Measurements from ENCODE around the gene CHST8.

The CHST8 gene

DNA sequence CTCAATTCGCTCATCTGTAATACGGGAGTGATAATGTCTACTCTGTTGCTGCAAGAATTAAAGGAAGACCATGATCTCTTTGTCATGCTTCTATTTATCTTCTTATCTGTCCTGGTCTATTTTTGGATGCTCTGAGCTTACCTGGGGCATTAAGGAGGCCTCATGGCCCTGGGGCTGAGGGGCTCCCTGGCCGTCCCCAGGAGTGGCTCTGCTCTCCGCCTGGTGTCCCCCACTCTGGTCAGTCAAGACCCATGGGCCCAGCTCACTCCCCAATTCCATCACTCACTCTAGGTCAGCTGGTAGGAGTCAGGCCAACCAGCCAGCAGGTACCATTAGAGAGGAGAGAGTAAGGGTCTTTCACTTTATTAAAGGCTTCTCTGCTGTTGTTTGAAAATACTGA lies 1.1 kb upstream of the CHST8 start:
- no peak for DNase-seq

DNA sequence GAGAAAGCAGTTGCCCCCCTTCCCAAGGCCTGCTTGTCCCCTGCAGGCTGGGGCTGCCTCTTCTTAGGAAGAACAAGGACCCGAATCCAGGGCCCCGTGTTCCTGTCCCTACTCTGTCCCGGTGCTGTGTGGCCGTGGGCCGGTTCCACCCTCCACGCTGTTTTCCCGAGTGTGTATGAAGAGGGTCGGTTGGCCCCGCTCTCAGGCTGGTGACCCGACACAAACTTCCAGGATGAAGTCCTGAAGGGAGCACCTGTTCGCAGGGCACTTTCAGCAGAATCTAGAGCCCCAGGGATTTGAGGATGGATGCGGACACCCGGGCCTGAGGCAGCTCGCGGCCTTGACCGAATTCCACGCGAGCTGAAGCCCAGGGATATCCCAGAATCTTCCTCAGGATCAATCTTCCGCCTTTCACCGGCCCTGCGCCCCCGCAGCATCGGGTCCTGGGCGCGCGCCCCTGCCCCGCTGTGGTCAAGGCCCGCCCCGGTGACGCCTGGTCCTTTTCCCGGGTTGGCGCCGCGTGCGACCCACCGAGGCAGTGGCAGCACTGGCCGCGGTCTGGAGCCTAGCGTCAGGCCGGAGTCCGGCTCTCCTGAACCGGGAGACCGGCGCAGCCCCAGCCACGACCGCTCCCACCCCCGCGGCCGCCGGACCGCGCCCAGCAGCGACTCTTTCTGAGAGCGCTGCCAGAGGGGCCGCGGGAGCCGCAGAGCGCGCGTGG lies 528 bp upstream of the CHST8 start:
- no peak for DNase-seq

DNA sequence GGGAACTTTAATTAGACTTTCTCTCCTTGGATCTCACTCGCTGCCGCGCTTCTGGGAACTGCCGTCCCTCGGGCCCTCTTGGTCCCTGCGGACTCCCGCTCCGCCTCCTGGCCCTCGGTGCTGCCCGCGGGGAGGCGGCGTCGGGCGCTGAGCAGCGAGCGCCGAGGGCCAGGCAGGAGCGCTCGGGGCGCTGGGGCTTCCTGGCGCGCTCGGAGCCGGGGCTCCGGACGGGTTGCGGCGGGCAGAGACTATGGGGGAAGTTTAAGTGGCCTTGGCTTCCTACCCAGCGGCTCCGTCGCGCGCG lies 704 bp downstream of the CHST8 start:
- no peak for DNase-seq

DNA sequence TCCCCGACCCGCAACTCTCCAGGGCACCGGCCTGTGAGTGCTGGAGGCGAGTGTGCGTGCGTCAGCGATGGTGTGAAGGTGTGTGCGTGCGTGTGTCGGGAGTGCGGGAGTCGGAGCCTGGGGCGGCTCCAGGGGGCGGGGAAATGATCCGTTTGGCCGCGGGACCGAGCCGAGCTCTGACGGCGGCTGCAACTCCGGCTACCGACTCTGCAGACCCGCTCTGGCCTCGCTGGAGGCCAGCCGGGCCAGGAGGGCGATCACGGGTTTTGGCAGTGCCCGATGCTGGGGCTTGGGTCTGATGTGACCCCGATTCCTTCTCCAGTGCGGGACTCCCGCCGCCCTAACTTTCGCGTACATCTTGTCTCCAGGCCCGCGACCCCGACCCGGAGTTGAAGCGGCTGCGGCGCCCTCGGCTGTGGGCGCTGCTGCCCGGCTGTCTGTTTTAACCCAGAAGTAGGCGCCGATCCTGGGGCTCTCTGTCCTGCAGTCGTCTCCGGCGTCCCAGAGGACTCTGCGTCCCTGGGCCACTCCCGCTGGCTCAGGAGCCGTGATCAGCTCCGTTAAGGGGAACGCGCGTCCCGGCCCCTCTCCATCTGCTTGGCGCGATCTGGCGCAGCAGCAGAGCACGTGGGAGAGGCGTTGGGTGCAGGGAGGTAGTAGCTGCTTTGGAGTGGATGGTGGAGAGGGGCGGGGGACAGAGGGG lies 1.2 kb downstream of the CHST8 start:
- no peak for DNase-seq

DNA sequence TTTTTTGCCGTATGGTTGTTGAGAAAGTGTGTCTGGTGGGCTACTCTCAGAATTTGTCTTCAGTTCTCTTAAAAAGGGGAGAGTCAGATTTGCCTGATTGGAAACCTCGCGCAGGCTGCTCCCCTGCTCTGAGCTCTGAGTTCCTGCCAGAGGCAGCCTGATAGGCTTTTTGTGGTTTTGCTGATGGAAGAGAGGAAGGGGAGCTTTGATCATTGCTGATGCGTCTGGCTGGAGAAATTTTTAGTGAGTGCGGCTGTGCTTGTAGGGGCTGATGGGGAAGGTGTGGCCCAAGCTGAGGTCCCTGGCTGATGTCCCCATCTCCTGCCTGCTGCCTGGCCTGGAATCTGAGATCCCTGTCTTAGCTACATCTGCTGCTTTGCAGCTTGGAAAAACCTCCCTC lies 2.8 kb downstream of the CHST8 start:
- no peak for DNase-seq

DNA sequence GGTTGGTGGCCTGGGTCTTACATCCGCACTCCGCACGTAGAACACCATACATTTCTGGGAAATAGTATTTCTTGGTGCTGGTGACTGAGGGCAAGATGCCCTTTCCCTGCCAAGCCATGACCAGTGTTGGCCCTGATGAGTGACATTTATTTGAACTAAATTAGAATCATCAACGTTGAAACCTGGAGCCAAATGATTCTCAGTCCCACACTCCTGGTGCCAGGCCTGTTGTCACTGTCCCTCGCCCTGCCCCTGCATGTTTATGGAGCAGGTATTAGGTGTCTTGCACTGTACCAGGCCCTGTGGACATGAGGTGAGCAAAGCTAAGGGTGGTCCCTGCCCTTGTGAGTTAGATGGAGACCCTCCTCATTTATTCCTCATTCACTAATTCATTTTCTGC lies 5.8 kb downstream of the CHST8 start:
- no peak for DNase-seq

DNA sequence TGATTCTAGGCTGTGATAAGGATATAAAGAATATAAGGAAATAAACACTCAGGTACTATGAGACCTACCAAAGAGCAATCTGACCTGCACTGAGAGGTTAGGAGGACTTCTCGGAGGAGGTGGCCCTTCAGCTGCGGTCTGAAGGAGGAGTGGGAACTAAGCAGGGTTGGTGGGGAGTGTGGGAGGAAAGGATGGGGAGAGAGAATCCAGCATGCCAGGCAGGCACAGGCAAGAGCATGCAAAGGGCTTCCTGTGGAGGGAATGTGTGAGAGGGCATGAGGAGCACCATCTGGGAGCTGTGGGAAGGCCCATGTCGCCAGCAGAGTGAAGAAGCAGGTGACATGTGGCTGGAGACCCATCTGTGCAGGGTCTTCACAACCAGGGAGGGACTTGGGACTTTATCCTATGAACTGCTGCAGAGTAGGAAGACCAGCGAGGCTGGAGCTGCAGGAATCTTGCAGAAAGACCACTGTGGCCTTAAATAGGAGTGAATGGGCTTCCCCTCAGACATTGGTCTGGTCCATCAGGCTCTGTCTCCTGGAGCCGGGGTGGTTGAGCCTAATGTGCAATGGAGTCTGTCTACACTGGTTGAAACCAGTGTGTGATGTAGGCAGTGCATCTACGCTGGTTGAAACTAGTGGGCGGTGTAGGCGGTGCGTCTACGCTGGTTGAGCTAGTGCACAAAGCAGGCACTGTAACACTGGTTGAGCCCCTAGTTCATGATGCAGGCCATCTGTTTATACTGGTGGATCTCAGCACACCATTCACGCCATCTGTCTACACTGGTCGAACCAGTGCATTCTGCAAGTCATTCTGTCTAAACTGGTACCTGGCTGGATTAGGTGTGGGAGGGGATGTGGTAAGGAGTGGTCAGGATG lies 6.4 kb downstream of the CHST8 start:
- DNase-seq = peak in 1 of 2 donors; percentile 0

DNA sequence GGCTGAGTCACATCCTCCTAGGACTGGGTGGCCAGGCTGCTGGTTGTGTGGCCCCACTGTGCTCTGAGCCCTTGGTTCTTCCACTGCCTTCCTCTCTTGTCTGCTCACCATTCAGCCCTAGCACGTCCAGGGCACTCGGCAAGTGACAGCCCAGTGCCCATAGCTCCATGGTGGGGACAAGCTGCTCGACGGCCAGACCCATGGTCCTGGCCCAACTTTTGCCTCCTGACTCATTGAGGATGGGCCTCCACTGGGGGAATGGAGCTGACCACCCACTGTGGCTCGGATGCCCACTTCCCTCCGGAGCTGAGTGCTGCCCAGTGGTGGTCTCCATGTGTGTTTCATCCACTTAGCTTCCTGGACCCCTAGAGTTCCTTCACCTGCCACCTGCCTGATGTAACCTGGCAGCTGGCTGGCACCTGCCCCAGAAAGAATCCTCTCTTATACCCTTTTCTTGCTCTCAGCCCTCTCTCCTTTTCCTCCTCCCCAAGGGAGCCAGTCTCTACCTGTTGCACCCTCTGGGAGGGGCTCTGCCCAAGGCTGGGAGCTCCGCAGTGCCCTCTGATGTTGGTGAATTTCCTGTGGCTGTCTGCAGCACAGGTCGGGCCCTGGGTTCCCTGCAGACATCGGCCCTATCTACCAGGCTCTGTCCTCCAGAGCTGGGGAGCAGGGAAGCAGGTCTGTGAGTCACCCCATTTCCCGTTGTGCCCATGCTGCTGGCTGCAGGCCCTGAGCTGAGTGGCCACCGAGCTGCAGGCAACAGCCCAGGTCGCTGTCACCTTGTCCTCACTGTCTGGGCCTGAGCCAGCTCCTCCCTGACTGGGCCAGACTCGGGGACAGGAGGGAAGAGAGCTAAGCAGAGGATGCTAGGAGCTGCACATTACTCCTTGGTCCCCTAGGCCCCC lies 7.4 kb downstream of the CHST8 start:
- peak in 1 of 2 donors; percentile 6 for DNase-seq

DNA sequence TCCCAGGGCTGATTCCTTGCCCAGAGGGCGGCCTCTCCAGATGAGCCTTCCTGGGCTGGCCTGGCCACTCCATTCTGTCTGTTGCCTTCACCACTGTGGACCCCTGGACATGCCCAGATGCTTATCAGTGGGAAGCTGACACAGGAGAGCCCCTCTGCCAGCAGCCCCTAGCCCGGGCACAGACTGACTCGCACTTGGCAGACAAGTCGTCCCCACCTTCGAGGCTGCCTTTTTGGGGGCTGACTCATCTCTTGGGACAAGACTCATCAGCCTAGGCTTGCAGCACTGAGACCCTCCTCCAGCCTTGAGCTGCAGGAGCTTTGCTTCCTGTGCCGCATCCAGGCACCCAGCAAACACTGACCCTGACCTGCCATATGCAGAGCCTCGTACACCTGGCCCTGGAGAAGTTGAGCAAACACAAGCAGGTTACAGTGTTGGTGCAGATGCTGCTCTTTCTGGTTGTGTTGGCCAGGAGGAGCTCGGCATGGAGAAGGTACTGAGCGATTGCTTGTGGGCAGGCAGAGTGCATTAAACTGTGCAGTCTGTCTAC lies 8.1 kb downstream of the CHST8 start:
- DNase-seq = peak in 1 of 2 donors; percentile 6

DNA sequence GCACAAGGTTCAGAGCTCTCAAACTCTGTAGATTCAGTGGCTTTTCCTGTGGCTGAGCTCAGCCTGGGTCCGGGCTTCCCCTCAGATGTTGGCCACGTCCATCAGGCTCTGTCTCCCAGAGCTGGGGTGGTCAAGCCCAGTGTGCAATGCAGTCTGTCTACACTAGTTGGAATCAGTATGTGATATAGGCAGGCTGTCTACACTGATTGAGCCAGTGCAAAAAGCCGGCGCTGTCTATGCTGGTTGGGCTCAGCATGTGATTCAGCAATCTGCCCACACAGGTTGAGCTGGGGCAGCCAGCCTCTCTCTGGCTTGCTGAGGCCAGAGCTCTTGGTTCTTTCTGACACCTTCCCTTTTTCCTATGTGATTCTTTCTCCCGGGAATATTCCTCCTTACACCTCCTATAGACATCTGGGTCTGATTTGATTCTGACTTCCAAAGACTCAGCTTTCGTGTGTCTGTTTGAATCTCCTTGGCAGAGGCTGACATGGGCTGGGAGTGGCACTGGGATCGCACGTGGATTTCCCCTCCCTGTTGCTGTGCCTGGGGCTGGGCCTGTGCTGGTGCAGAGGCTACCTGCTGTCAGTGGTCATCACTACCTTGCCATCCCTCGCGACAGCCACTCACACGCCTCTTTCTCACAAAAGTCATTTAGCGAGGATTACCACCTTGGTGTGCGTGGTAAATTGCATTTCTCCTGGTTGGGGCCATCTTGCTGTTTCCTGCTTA lies 9.3 kb downstream of the CHST8 start:
- peak in 1 of 2 donors; percentile 8 for DNase-seq

DNA sequence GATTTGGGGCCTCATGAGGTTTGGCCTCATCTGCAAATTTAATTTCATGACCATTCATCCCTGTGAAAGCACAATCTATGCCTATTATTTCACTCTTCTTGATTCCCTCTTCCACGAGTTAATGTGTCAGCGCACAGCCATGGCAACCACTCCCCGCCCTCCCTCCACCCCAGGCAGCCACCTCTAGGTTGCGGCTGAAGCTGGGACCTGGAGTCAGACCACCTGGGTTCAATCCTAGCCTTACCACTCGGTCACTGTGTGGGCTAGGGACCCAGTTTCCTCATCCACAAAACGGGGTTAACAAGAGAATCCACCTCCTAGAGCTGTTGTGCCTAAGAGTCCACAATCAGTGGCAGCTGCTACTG lies 9.8 kb downstream of the CHST8 start:
- peak in 1 of 2 donors; percentile 1 for DNase-seq

DNA sequence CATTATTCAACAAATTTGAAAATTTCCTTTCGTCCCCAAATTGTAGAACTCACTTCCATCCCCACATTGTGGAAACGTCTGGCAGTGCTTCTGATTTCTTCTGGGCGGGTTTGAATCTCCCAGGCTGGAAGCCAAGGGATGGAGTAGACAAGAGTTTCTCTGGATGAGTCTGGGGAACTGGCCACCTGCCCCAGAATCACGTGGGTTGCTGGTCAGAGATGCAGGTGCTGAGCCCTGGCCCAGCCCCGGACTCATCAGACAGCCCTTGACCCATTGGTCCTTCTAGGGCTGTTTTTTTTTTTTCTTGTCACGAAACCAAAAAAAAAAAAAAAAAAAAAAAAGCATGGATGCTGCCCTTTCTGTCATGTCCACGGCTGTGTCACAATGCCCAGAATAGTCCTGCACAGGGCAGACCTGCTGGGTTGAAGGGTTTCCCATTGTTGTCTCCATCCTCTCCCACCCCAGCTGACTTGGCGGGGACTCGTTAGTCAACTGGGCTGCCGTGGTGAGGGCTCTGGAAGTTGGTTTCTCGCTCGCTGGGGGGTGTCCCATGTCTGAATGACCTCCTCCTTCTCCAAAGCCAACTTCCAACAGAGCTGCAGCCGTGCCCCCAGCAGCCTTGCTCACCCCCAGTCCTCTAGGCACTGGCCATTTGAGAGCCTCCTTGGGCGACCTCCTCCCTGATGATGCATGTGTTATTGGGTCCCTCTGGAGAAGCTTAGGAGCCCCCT lies 12.8 kb downstream of the CHST8 start:
- DNase-seq = peak in 1 of 2 donors; percentile 2

DNA sequence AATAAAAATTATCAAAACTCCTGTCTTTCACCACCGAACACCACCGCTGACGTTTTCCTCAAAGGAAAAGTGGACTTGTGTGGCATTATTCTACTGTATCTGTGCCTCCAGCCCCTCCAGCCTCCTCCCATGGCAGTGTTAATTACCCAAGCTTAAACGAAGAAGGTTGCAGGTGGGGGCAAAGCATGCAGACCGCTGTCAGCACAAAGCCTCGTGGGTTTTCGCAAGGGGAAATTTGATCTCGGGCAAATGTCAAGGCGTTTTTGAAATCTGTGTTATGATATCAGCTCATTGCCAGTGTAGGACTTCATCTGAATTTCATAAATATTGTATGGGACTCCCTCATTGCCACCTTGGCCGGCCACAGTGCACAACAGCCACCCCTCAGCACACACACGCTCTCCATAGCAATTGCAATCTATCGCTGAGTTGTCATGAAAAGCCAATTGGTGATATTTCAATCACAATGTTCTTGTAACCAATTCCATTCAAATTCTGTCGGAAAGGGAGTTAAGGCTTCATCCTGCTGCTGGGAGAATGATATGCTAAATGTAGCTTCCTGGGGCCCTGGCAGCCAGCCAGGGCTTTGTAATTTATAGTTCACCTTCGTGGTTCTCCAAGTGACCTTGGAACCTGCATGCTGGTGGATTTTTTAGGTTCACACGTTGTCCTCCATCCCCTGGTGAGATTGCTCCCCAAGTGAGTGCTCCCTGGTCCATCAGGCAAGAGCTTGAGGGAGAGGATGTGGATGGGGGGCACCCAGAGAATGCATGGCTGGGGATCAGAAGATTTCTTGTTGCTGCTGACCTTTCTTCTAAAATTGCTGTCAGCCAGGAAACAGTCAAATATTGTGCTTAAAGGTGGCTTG lies 16.6 kb downstream of the CHST8 start:
- DNase-seq = peak in 1 of 2 donors; percentile 3

DNA sequence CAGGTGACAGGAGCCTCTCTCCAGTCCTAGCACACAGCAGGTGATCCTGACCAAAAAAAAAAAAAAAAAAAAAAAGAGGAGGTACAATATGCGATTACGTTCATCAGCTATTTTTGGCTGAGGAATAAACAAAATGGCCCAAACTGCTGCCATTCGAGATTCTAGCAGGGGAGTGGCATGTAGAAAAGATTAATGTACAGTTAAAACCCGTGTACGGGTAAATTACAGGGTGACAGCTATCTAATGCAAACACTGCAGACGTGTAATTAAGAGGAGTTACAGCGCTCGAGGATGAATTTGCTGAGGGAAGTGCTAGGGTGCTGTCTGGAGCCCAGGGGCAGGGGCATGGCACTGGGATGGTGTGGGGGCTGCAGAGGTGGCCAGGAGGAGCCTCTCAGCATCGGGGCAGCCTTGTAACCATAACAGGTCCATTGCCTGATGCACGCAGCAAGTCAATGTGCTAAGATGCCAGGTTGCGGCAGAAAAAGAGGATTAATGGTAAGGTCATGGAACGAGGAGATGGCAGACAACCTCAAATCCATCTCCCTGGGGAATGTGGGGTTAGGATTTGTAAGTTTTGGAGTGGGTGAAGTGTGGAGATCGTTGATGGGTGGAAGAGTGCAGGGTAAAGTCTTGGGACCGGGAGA lies 17.4 kb downstream of the CHST8 start:
- DNase-seq = no peak

DNA sequence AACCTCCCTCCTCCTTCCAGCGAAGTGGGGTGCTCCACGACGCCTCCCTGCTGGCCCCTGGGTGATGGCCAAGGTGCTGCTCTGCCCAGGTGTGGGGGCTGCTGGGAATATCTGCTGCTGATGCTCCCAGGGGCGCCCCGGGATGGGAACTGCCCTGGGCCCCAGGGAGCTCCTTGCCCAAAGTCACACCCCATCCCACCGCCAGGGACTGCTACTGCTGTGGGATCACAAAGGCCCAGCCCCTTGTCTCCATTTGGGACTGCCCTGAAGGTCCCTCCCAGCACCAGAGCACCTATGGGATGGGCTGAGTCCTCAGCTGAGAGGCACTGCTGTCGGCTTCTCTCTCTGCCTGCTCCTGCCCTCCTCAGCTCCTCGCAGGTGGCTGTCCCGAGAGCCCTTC lies 19.0 kb downstream of the CHST8 start:
- DNase-seq = peak in 1 of 2 donors; percentile 4

DNA sequence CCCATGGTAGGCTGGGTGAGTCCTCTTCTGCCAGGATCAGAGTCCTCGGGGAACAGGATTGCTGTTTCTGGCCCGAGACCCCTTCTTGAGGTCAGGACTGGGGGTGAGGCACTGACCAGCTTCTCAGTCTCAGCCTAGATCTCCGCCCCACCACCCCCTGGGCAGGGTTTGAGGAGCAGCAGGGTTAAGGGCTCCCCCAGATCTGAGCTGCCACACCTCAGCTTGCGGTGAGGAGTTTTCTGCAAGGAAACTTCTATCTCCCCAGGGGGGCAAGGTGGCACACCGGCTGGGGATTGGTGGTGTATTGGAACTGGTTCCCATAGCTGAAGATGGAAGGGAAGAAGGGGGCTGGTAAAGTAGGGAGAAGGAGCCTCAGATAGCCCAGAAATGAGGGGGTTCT lies 19.5 kb downstream of the CHST8 start:
- DNase-seq = peak in 1 of 2 donors; percentile 3

DNA sequence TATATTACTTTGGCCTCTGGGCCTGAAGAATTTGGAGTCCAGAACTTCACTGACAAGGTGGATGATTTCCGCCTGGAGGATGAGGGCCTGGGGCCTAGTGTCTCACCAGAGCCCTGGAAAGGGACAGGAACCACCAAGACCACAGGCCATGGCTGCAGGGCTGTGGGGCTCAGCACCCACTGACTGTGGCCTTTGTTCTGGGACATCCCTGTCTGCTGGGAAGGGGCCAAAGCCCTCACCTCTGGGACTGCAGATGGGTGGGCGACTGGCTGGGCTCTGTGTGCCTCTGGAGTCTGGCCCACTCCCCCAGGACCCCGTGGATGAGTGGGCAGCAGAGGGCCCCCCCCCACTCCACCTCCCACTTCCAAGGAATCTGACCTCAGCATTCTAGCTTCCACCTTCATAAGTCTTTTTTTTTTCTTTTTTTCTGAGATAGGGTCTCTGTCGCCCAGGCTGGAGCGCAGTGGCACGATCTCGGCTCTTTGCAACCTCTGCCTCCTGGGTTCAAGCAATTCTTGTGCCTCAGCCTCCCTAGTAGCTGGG lies 20.3 kb downstream of the CHST8 start:
- no peak for DNase-seq

DNA sequence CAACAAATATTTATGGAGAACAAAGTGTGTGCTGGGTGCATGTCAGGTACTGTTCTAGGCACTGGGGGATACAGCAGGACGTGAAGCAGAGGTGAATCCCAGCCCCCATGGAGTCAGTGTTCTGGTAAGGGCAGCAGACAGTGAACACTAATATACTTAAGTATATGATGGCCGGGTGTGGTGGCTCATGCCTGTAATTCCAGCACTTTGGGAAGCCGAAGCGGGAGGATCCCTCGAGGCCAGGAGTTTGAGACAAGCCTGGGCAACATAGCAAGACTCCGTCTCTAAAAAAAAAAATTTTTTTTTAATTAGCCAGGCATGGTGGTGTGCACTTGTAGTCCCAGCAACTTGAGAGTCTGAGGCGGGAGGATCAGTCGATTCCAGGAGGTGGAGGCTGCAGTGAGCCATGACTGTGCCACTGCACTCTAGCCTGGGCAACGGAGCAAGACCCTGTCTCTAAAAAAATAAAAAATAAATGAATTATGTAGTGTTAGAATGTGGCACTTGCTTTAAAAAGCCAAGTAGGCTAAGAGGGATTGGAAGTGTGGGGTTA lies 22.6 kb downstream of the CHST8 start:
- no peak for DNase-seq

DNA sequence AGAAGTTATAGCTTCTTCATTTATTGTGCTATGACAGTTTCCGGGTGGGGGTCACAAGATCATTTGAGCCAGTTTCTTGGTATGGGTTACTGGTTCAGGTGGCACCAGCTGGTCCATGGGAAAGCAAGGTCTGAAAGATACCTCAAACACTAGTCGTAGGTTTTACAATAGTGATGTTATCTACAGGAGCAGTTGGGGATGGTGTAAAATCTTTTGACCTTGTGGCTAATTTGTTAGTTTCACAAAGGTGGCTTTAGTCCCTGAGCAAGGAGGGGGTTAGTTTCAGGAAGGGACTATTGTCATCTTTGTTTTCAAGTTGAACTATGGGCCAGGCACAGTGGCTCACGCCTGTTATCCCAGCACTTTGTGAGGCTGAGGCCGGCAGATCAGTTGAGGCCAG lies 24.6 kb downstream of the CHST8 start:
- no peak for DNase-seq
